IPS-11a (cell line): ENCODE results near the gene KCNQ5.

ENCODE experiments used
- H3K4me3 ChIP-seq: one replicate; pipeline ENCODE4 v1.5.1; 2013; ENCODE audit warnings: low read depth, low read length, control low read depth

Gene KCNQ5

DNA sequence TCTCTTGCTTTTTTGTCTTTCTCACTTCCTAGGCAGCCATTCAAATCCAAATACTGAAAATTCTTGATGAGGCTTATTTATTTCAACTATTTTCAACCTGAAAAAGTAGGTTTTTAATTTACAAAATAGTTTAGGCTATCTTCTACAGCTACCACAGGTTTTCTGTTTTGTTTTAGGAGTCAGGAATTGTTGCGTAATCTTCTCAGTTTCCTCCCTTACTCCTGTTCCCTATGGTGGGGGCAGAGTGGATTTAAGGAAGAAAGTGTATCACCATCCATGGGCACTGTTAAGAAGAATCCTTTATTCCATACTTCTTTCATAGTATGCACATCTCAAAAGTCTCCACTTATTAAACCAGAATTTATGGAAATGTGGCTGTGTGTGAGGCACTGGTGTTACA, 421.0 kb downstream of the KCNQ5 start:
- H3K4me3 ChIP-seq: no peak overlapping the region

GRCh38 chr6:73043446-73043845, 421.6 kb downstream of the KCNQ5 start:
- no peak overlapping the region for H3K4me3 ChIP-seq

- no peak overlapping the region for H3K4me3 ChIP-seq
Observed at GRCh38 chr6:73045609-73046008, 423.7 kb downstream of the KCNQ5 start.

DNA sequence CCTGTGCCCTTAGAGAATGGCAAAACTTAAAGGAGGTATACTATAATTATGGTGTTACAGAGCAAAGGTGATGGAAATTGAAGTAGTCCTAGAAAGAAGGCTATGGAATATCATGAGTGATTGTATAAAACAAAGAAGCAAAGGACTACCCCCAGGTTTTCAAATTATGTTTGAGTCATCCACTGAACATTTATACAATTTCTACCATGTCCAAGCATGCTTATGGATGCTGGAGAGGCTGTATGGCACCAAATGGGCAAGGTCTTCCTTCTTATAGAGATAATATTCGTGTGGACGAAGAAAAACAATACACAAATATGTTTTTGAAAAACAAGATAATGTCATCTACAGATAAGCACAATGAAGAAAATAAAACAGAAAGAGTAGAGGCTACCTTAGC, 425.9 kb downstream of the KCNQ5 start:
- H3K4me3 ChIP-seq: no peak overlapping the region

- H3K4me3 ChIP-seq: no peak overlapping the region
Observed at GRCh38 chr6:73049971-73050594, 428.2 kb downstream of the KCNQ5 start.

- no peak overlapping the region for H3K4me3 ChIP-seq
Observed at GRCh38 chr6:73050706-73051105, 428.8 kb downstream of the KCNQ5 start.

DNA sequence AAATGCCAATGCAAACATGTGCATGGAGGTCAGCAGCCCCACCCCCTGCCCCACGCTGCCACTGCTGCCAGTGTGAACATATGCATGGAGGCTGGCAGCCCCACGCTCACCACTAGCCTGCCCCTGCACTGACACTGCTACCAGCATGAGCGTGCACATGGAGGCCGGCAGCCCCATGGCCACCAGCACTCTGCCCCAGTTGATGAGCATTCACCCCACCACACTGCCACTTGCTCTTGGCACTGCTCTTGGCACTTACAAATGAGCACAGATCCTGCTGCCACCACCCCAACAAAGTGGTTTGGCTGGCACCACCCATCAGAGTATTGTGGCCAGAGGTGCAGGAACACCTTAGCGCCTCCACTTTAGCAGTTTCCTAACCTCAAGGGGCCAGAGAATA, 429.3 kb downstream of the KCNQ5 start:
- H3K4me3 ChIP-seq: no peak overlapping the region

- no peak overlapping the region for H3K4me3 ChIP-seq
Observed at GRCh38 chr6:73054958-73055357, 433.1 kb downstream of the KCNQ5 start.

GRCh38 chr6:73058736-73059135, 436.9 kb downstream of the KCNQ5 start:
- no peak overlapping the region for H3K4me3 ChIP-seq

- no peak overlapping the region for H3K4me3 ChIP-seq
Observed at GRCh38 chr6:73062130-73062529, 440.3 kb downstream of the KCNQ5 start.

- no peak overlapping the region for H3K4me3 ChIP-seq
Observed at GRCh38 chr6:73062837-73063236, 441.0 kb downstream of the KCNQ5 start.

GRCh38 chr6:73064266-73064665, 442.4 kb downstream of the KCNQ5 start:
- H3K4me3 ChIP-seq: no peak overlapping the region

DNA sequence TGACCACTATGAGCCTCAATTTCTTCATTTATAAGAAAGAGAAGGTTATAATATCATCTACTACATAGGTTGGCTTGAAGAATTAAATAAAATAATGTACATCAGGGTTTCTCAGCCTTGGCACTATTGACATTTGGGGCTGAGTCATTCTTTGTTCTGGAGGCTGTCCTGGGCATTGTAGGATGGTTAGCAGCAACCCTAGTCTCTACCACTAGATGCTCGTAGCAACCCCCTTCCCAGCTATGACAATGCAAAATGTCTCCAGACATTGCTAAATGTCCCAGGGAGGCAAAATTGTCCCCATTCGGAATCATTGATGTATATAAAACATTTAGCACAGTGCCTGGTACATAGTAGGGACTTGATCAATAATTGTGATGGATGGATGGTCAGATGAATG, 451.4 kb downstream of the KCNQ5 start:
- H3K4me3 ChIP-seq: no peak overlapping the region

- no peak overlapping the region for H3K4me3 ChIP-seq
Observed at GRCh38 chr6:73074175-73074574, 452.3 kb downstream of the KCNQ5 start.

DNA sequence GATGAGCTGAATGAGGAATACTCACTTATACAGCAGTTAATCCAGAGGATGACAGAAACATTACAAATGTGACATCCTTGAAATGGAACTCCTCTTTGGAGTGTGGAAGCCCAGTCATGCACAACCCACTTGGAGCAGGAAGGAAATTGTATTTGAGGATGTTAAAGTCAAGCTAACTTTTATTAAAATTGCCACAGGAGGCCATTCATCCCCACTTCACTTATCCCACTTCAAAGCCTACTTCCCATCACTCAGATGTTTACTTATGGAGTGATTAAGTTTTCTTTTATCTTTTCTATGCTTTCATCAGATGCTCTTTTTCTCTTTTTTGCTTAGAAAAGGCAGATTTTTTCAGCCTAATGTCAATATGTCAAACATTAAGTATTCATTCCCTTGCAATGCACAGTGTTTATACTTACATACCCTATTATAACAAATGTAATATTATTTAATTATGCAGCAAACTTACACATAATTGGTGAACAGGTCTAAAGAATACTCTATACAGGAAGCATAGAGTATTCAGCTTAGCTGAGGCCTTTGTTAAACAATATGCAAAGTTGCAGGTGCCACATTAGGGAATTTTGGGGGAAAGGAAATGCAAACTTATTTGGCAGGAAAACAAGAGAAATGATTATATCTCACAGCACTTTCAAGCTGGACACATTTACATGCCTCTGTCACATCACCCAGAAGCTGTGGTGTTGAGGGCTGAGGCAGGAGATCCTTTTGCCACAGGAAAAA, 454.5 kb downstream of the KCNQ5 start:
- H3K4me3 ChIP-seq: no peak overlapping the region

GRCh38 chr6:73078333-73078862, 456.5 kb downstream of the KCNQ5 start:
- H3K4me3 ChIP-seq: no peak overlapping the region

- H3K4me3 ChIP-seq: no peak overlapping the region
Observed at GRCh38 chr6:73078908-73079610, 457.2 kb downstream of the KCNQ5 start.

- no peak overlapping the region for H3K4me3 ChIP-seq
Observed at GRCh38 chr6:73079611-73079955, 457.7 kb downstream of the KCNQ5 start.

DNA sequence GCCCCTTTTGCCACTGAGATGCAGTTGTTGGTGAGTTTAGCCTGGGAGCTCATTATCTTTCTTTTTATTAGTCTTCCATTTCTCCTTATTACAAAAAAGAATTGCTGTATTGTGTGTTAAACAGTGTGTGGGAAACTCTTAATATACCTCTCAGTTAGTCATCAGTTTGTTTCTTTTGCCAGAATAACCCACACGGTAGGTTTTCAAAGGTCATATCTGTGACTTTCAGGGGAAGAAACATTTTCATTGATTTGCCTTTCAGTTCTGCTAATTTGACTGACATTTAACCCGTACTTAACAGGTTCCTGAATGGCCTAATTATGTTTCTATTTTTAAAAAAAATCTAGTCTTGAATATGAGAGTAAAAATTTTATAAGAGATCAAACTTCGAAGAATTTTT, 458.1 kb downstream of the KCNQ5 start:
- H3K4me3 ChIP-seq: no peak overlapping the region

DNA sequence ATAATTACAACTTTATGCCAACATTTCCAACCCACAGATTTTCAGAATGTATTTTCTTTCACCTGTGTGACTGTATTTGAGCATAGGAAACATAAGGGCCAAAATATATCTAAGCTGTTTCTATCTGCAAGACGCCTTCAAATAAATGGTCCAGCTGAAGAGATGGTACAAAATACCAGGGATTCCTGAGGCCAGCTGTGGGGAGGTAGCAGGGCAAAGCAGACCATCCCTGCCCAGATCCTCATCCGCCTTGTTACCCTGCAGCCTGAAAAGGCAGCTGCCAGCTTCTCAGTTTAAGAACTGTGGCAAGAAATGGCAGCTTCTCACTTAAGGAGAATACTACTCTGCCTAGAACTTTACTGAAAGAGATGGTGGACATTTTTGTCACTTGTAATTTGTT, 460.1 kb downstream of the KCNQ5 start:
- no peak overlapping the region for H3K4me3 ChIP-seq

DNA sequence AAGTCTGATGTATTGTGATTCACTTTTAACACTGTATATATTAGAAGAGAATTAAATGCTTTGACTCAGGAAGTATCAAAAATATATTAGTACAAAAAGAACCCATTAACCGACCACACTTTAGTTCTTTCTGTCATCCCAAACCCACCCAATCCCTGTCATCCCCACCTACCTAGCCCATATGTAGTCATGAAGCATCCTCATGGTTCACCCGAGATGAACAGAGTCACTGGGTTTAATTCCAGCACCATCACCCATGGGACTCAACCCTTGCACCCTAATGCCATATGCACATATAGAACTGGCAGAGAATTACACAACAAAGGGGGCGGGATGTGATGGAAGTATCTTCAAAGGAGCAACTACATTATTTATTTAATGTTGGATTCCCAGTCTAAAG, 462.0 kb downstream of the KCNQ5 start:
- H3K4me3 ChIP-seq: no peak overlapping the region

- no peak overlapping the region for H3K4me3 ChIP-seq
Observed at GRCh38 chr6:73085443-73085871, 463.6 kb downstream of the KCNQ5 start.
